OCI-M1 (cell line): ENCODE results near the gene ITGBL1.

Experiments
- DNase-seq: peaks from one replicate; lab custom pipeline; 2025; lab: John Stamatoyannopoulos, UW

ITGBL1 gene

GRCh38 chr13:101452519-101453485 lies at the start of gene ITGBL1:
TSS of gene ITGBL1 (plus strand) at chr13:101452675. CDS start at chr13:101452834, 159 bp downstream.
- peak; percentile 35 for DNase-seq

- DNase-seq: no peak
Measured at GRCh38 chr13:101406791-101407190, 45.7 kb upstream of the ITGBL1 start.

GRCh38 chr13:101408154-101408553 lies 44.3 kb upstream of the ITGBL1 start:
- DNase-seq: no peak

- DNase-seq: no peak
Measured at GRCh38 chr13:101408992-101409656, 43.4 kb upstream of the ITGBL1 start.

GRCh38 chr13:101412076-101412475 lies 40.4 kb upstream of the ITGBL1 start:
- DNase-seq: no peak

- no peak for DNase-seq
Measured at GRCh38 chr13:101415358-101416174, 36.9 kb upstream of the ITGBL1 start.

- no peak for DNase-seq
Measured at GRCh38 chr13:101416181-101417042, 36.1 kb upstream of the ITGBL1 start, which contains the start of gene NALCN. TSS of gene NALCN (minus strand) at chr13:101416508. CDS start at chr13:101399126, 17,382 bp downstream.

- DNase-seq: no peak
Measured at GRCh38 chr13:101417043-101417406, 35.5 kb upstream of the ITGBL1 start.

- DNase-seq: no peak
Measured at GRCh38 chr13:101417501-101417900, 35.0 kb upstream of the ITGBL1 start.

GRCh38 chr13:101423872-101424271 lies 28.6 kb upstream of the ITGBL1 start:
- no peak for DNase-seq

- DNase-seq: no peak
Measured at GRCh38 chr13:101424381-101425155, 27.9 kb upstream of the ITGBL1 start.

- DNase-seq: no peak
Measured at GRCh38 chr13:101425156-101425471, 27.4 kb upstream of the ITGBL1 start.

- DNase-seq: peak; percentile 74
Measured at GRCh38 chr13:101425623-101426022, 26.9 kb upstream of the ITGBL1 start.

- DNase-seq: no peak
Measured at GRCh38 chr13:101429733-101430132, 22.7 kb upstream of the ITGBL1 start.

GRCh38 chr13:101433895-101434294 lies 18.6 kb upstream of the ITGBL1 start:
- DNase-seq: no peak

- DNase-seq: no peak
Measured at GRCh38 chr13:101434486-101434885, 18.0 kb upstream of the ITGBL1 start.

GRCh38 chr13:101447852-101448251 lies 4.6 kb upstream of the ITGBL1 start:
- DNase-seq: no peak

GRCh38 chr13:101449790-101450748 lies 2.4 kb upstream of the ITGBL1 start:
- no peak for DNase-seq

GRCh38 chr13:101450749-101451130 lies 1.7 kb upstream of the ITGBL1 start:
- no peak for DNase-seq
